K562 (cell line): ENCODE results near the gene THSD8.

ENCODE experiments used
- CEBPB ChIP-seq: fragments of 450-650 bp; IDR thresholded peaks from 2 replicates; pipeline ENCODE4 v1.6.1; 2016; ENCODE audit warnings: missing genetic modification characterization, missing compliant biosample characterization
- CREBBP ChIP-seq: IDR thresholded peaks from one replicate; pipeline ENCODE4 v1.6.1; 2012; ENCODE audit warnings: low read depth, mild to moderate bottlenecking, control low read depth, inconsistent platforms, low read length
- ESRRA ChIP-seq: fragments of 450-650 bp; IDR thresholded peaks from 2 replicates; pipeline ENCODE4 v1.6.1; 2014; ENCODE audit warnings: low read depth, mild to moderate bottlenecking, moderate library complexity, borderline replicate concordance
- MEIS2 ChIP-seq: fragments of 450-650 bp; IDR thresholded peaks from 2 replicates; pipeline ENCODE4 v1.6.1; 2014; ENCODE audit warnings: mild to moderate bottlenecking; ENCODE audit not compliant: partially characterized antibody
- NFYB ChIP-seq: IDR thresholded peaks from 2 replicates; pipeline ENCODE4 v1.6.1; 2011; ENCODE audit warnings: mild to moderate bottlenecking, moderate library complexity; ENCODE audit not compliant: insufficient read length; ENCODE audit errors: extremely low read depth
- STAT5B ChIP-seq: fragments of 250-450 bp; sonication (Bioruptor Pico); IDR thresholded peaks from 2 replicates; pipeline ENCODE4 v1.8.0; 2021; ENCODE audit warnings: mild to moderate bottlenecking, inconsistent platforms

DNA sequence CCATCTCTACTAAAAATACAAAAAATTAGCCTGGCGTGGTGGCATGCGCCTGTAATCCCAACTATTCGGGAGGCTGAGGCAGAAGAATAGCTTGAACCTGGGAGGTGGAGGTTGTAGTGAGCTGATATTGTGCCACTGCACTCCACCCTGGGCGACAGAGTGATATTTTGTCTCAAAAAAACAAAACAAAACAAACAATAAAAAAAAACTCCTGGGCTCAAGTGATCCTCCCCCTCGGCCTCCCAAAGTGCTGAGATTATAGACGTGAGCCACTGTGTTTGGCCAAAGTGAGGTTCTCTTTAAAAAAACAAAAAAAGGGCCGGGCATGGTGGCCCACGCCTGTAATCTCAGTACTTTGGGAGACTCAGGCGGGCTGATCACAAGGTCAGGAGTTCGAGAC lies 14.4 kb upstream of the THSD8 start:
- TF ChIP-seq NFYB = no peak
- TF ChIP-seq MEIS2 = no peak
- no peak for TF ChIP-seq CEBPB (tag)
- TF ChIP-seq CREBBP = no peak
- no peak for TF ChIP-seq ESRRA
- no peak for TF ChIP-seq STAT5B
